Spleen (tissue), 7 donors: ENCODE data around the gene AKT2.

Source experiments
- CTCF ChIP-seq, 11 experiments: fragments of 200-600 bp in 7 of 11; fragments of 450-650 bp in 4 of 11; sonication (generic) in 4 of 11; IDR thresholded peaks in 8 of 11; conservative IDR thresholded peaks in 3 of 11; 1 replicate in 7 of 11; 2 replicates in 4 of 11; pipeline versions ENCODE4 v1.4.0 to v1.8.0; 2016 to 2021; ENCODE audit warnings: antibody characterized with exemption in 11 of 11, inconsistent platforms in 4 of 11, mild to moderate bottlenecking in 1 of 11
- POLR2A ChIP-seq, 3 donors: fragments of 450-650 bp; IDR thresholded peaks; one replicate each; pipeline ENCODE4 v1.5.1; 2017; ENCODE audit warnings: antibody characterized with exemption in 3 of 3, mild to moderate bottlenecking in 1 of 3
- POLR2AphosphoS5 ChIP-seq, 3 donors: sonication (generic); formaldehyde crosslinking; IDR thresholded peaks; one replicate each; pipeline ENCODE4 v1.5.1; 2017; ENCODE audit warnings: antibody characterized with exemption in 3 of 3
- donor health status: DM: no; HTN: no; CAD: no; lungs with moderate emphysema.
- donor health status: DM: no; HTN: no; CAD: no.
- donor health status: DM: no; HTN: no; CAD: no.

GRCh38 chr19:40254714-40255418 lies 30.3 kb downstream of the AKT2 start:
- TF ChIP-seq CTCF (IDR thresholded peaks at IDR 0.05 in 8 of 11, conservative IDR thresholded peaks at IDR 0.05 in 3 of 11), result no peak
- TF ChIP-seq POLR2AphosphoS5 (IDR thresholded peaks at IDR 0.05), result no peak
- TF ChIP-seq POLR2A (IDR thresholded peaks at IDR 0.05), result no peak
